Measurements from ENCODE around the gene ZGPAT.

Gene ZGPAT

GRCh38 chr20:63692436-63693082, 15.3 kb upstream of the ZGPAT start:
- no peak for DNase-seq

GRCh38 chr20:63693083-63693732, 14.6 kb upstream of the ZGPAT start:
- no peak for DNase-seq

- no peak for DNase-seq
Measured at GRCh38 chr20:63693733-63694583, 13.9 kb upstream of the ZGPAT start.

GRCh38 chr20:63694584-63695423, 13.0 kb upstream of the ZGPAT start:
- DNase-seq, result no peak

GRCh38 chr20:63695424-63696305, 12.2 kb upstream of the ZGPAT start:
- DNase-seq, result no peak

- DNase-seq, result no peak
Measured at GRCh38 chr20:63696306-63696627, 11.6 kb upstream of the ZGPAT start.

- DNase-seq, result no peak
Measured at GRCh38 chr20:63696628-63697356, 11.0 kb upstream of the ZGPAT start, which contains the start of gene TNFRSF6B. TNFRSF6B (plus strand) TSS chr20:63696652; CDS start chr20:63696768, 116 bp downstream.

GRCh38 chr20:63697357-63697867, 10.4 kb upstream of the ZGPAT start:
- no peak for DNase-seq

GRCh38 chr20:63697868-63698545, 9.8 kb upstream of the ZGPAT start:
- no peak for DNase-seq

- DNase-seq, result peak; percentile 62
Measured at GRCh38 chr20:63698739-63699465, 8.9 kb upstream of the ZGPAT start.

- DNase-seq, result no peak
Measured at GRCh38 chr20:63699466-63700198, 8.2 kb upstream of the ZGPAT start.

GRCh38 chr20:63700199-63701050, 7.4 kb upstream of the ZGPAT start:
- no peak for DNase-seq

- DNase-seq, result no peak
Measured at GRCh38 chr20:63701051-63701328, 6.8 kb upstream of the ZGPAT start.

- DNase-seq, result no peak
Measured at GRCh38 chr20:63701329-63702035, 6.4 kb upstream of the ZGPAT start.

- DNase-seq, result no peak
Measured at GRCh38 chr20:63702036-63702665, 5.7 kb upstream of the ZGPAT start.

- no peak for DNase-seq
Measured at GRCh38 chr20:63702751-63703470, 4.9 kb upstream of the ZGPAT start.
